ENCODE data around the gene FAM118A. TPM values are rescaled to one million over a fixed set of nuclear protein-coding genes. Genes with fewer than 3 reads are reported as not detected.

The FAM118A gene
- total RNA-seq, 6 experiments from 2014 or later, result 5.6 to 43.0 (median 17.3) TPM

DNA sequence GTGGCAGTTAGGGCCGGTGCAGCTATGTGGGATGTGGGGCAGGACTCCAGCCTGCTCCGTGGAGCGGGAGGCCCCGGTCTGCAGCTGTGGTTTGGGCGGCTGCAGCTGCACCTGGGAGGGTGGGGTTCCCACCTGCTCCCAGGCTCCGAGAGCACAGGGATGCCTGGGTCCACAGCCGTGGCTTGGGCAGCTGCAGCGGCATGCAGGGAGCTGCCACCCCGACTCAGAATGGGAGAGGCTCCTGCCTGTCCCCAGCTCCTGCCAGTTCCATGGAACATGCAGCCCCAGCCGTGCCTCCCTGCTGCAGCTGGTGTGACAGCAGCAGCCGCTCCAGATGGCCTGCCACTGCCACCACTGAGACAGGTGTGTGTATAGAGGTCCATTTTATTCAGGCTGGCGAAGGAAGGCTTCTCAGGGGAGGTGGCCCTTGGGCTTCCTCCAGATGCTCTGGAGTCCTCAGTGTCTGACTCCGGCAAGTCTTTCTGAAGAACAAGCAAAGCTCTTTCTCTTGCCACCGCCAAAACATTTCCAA is 46.7 kb upstream of the FAM118A start:
- no peak for DNase-seq
- Histone ChIP-seq H3K9me3 (no peaks in the 10 kb centered on the region), H3K27me3 (no peaks in the 10 kb centered on the region), H3K27ac (peak overlapping the region in 1 of 3 donors; percentile 35), H3K4me1 (peaks cover 0 to 6% (median 0%) of the 10 kb centered on the region in 4 donors), H3K36me3 (no peaks in the 10 kb centered on the region), H3K4me3 (no peak overlapping the region)
- intact Hi-C loops (cut with DNase I), result loop anchor here in 1 of 2 donors (5.0 to 10.0 kb wide), 2 partner anchors 161 to 292 kb away; no protein-coding TSS in a partner anchor
- WGBS (ENCODE audit: insufficient coverage, low coverage, low lambda C conversion rate, missing lambda C conversion rate), result 50% methylated on average over 1 of the region's 14 CpGs
- ATAC-seq, result no peak
- TF ChIP-seq, protein P1, sequence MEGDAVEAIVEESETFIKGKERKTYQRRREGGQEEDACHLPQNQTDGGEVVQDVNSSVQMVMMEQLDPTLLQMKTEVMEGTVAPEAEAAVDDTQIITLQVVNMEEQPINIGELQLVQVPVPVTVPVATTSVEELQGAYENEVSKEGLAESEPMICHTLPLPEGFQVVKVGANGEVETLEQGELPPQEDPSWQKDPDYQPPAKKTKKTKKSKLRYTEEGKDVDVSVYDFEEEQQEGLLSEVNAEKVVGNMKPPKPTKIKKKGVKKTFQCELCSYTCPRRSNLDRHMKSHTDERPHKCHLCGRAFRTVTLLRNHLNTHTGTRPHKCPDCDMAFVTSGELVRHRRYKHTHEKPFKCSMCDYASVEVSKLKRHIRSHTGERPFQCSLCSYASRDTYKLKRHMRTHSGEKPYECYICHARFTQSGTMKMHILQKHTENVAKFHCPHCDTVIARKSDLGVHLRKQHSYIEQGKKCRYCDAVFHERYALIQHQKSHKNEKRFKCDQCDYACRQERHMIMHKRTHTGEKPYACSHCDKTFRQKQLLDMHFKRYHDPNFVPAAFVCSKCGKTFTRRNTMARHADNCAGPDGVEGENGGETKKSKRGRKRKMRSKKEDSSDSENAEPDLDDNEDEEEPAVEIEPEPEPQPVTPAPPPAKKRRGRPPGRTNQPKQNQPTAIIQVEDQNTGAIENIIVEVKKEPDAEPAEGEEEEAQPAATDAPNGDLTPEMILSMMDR (IDR thresholded peaks at IDR 0.05), result no peak
- no peak for TF ChIP-seq POLR2A (IDR thresholded peaks at IDR 0.05)

DNA sequence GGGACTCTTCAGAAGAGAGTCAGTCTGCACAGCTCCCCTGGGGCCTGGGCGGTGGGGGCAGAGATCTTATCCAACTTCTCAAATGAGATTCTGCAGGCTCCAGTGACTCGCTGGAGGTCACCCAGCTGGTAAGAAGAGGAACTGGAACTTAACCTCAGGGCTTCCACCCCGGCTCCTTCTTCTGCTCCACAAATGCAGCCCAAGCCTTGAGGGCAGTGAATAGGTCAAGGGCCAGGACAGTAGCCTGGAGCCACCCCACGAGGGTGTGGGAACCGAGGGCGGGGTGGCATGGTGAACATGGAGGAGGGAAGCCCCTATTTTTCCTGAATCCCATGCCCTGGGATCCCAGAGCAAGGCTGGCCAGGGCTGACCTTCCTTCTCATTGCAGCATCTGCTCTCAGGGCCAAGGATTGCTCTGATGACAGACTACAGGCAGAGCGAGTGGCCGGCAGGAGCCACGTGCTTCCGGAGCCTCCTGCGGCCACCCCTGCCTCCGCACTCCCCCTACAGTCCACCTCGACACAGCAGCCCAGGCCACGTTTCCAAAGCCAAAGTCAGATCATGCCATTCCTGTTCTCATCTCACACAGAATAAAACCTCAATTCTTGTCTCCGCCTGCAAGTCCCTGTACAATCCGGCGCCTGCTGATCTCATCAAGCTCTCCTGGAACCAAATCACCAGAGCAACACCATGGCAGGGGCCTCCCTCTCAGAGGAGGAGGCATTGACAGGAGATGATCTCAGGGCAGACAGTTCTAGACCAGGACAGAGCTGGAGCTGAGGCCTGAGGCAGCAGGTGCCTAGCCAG is 46.1 kb upstream of the FAM118A start:
- H3K27me3 ChIP-seq, result no peaks in the 10 kb centered on the region
- H3K27ac ChIP-seq, result peak overlapping the region in 2 of 3 donors; percentile 9 to 53
- H3K36me3 ChIP-seq, result no peaks in the 10 kb centered on the region
- intact Hi-C loops (cut with DNase I), result loop anchor here in 1 of 2 donors (5.0 to 10.0 kb wide), 2 partner anchors 161 to 291 kb away; no protein-coding TSS in a partner anchor
- no peaks in the 10 kb centered on the region for H3K9me3 ChIP-seq
- TF ChIP-seq, protein P1 (IDR thresholded peaks at IDR 0.05), result peak; percentile 82 to 92 (median 84)
- TF ChIP-seq POLR2A (IDR thresholded peaks at IDR 0.05), result no peak
- 27% methylated on average over 6 of the region's 17 CpGs for WGBS (ENCODE audit: insufficient coverage, low coverage, low lambda C conversion rate, missing lambda C conversion rate)
- ATAC-seq (peak; percentile 98 to 99 (median 98)), DNase-seq (peak; percentile 86 to 89 (median 87))
- H3K4me3 ChIP-seq, result no peak overlapping the region
- peaks cover 0 to 6% (median 0%) of the 10 kb centered on the region in 4 donors for H3K4me1 ChIP-seq

- H3K9me3 ChIP-seq, result no peaks in the 10 kb centered on the region
- no peaks in the 10 kb centered on the region for H3K27me3 ChIP-seq
- WGBS (ENCODE audit: insufficient coverage, low coverage, low lambda C conversion rate, missing lambda C conversion rate), result 67% methylated on average over 6 of the region's 7 CpGs
- DNase-seq, result no peak
- peaks cover 0 to 6% (median 0%) of the 10 kb centered on the region in 4 donors for H3K4me1 ChIP-seq
- no peak for ATAC-seq
- H3K27ac ChIP-seq, result no peak overlapping the region
- TF ChIP-seq, protein P1 (IDR thresholded peaks at IDR 0.05), result no peak
- TF ChIP-seq POLR2A (IDR thresholded peaks at IDR 0.05), result no peak
- intact Hi-C loops (cut with DNase I), result loop anchor here (5.0 to 10.0 kb wide), 2 partner anchors 167 to 289 kb away; no protein-coding TSS in a partner anchor
- no peak overlapping the region for H3K4me3 ChIP-seq
- H3K36me3 ChIP-seq, result no peaks in the 10 kb centered on the region
Measured at GRCh38 chr22:45265535-45265934, 44.2 kb upstream of the FAM118A start.

DNA sequence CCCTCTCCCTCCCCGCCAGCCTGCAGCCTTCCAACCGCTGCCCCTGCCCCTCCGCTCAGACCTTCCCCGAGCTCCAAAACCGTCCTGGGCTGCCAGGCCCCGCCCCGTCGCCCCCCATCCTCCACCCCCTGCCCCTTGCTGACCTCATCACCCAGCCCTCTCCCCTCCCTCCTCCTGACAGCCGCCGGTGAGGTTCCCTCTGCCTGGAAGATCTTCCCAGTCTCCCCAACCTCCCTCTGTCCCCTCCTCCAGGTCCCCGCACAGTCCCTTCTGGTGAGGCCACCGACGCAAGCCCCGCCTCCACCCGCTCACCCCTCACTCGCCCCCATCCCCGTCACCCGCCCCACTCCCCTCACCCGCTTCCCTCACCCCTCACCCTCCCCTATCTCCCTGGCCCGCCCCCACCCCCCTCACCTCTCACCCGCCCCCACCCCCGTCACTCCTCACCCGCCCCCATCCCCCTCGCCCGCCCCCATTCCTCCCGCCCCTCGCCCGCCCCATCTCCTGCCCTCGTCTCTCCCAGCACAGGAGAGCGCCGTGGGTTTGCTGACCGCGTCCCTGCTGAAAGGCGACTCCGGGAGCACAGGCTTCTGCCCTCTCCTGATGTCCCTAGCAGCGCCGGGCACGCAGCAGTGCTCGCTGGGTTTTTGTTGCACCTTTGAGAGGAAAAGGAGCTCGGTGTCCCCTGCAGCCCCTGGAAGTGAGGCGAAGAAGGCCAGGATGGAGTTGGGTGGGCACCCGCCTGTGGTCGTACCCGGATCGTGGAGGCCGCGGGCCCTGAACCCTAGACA is 41.4 kb upstream of the FAM118A start:
- H3K4me3 ChIP-seq, result peak overlapping the region; percentile 51 to 56 (median 55)
- ATAC-seq, result peak; percentile 5 to 16 (median 12)
- H3K27me3 ChIP-seq, result no peaks in the 10 kb centered on the region
- H3K36me3 ChIP-seq, result no peaks in the 10 kb centered on the region
- peak in 2 of 3 donors; percentile 56 to 57 for DNase-seq
- TF ChIP-seq, protein P1 (IDR thresholded peaks at IDR 0.05), result no peak
- TF ChIP-seq POLR2A (IDR thresholded peaks at IDR 0.05), result no peak
- 3% methylated on average over 39 of the region's 47 CpGs for WGBS (ENCODE audit: insufficient coverage, low coverage, low lambda C conversion rate, missing lambda C conversion rate)
- H3K4me1 ChIP-seq, result peaks cover 0 to 6% (median 0%) of the 10 kb centered on the region in 4 donors
- intact Hi-C loops (cut with DNase I), result loop anchor here (5.0 to 10.0 kb wide), 2 partner anchors 164 to 286 kb away; no protein-coding TSS in a partner anchor
- H3K9me3 ChIP-seq, result no peaks in the 10 kb centered on the region
- no peak overlapping the region for H3K27ac ChIP-seq

Measured in right lobe of liver (tissue), 6 donors.